ENCODE measurements around the gene ERMN. TPM values are rescaled to one million over a fixed set of nuclear protein-coding genes. Genes with fewer than 3 reads are reported as not detected.
"Not testable (repeated sequence)": the region's sequence is repeated elsewhere in the genome, so short reads cannot be mapped to it uniquely, and the experiment has no call there.

ERMN gene, protein sequence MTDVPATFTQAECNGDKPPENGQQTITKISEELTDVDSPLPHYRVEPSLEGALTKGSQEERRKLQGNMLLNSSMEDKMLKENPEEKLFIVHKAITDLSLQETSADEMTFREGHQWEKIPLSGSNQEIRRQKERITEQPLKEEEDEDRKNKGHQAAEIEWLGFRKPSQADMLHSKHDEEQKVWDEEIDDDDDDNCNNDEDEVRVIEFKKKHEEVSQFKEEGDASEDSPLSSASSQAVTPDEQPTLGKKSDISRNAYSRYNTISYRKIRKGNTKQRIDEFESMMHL
- total RNA-seq, result 10 to 100 TPM; 13.5 to 14.4 (median 14.0) TPM
- total RNA-seq (2013), result 9.4 TPM

DNA sequence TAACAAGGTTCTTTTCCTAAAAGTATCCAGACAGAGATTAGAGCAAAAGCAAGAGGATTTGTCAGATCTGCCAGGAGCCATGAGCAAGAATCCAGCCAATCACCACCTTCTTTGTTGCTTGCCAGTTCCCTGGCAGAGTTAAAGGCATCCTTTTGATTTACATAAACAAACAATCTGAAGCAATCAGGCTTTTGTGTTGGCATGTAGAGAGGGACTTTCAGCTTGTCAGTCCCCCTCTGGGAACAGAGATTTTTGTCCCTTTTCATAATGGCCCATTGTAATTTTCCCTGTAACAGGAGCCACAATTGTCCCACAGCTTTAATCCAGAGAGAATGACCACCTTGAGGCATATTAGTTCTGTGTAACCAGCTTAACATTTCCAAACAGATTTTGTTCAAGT, at the start of gene ERMN:
Gene ERMN, minus strand, starts transcription at position 39 of the 400 bp plus-strand sequence. CDS start 182 bp downstream, outside the sequence.
- ATAC-seq, result no peak
- peaks cover 7% of the 10 kb centered on the region for H3K4me1 ChIP-seq (ENCODE audit: control insufficient read depth, insufficient read depth, low read length)

DNA sequence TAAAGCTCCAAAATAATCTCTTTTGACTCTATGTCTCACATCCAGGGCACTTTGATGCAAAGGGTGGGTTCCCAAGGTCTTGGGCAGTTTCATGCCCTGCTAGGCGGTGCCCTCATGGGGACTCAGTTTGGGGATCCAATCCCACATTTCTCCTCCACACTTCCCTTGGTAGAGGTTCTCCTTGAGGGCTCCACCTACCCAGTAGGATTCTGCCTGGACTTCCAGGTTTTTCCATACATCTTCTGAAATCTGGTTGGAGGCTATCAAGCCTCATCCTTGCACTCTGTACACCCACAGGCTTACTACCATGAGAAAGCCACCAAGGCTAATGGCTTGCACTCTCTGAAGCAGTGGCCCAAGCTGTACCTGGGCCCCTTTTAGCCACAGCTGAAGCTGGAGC, 49.8 kb upstream of the ERMN start:
- TF ChIP-seq, protein P1, sequence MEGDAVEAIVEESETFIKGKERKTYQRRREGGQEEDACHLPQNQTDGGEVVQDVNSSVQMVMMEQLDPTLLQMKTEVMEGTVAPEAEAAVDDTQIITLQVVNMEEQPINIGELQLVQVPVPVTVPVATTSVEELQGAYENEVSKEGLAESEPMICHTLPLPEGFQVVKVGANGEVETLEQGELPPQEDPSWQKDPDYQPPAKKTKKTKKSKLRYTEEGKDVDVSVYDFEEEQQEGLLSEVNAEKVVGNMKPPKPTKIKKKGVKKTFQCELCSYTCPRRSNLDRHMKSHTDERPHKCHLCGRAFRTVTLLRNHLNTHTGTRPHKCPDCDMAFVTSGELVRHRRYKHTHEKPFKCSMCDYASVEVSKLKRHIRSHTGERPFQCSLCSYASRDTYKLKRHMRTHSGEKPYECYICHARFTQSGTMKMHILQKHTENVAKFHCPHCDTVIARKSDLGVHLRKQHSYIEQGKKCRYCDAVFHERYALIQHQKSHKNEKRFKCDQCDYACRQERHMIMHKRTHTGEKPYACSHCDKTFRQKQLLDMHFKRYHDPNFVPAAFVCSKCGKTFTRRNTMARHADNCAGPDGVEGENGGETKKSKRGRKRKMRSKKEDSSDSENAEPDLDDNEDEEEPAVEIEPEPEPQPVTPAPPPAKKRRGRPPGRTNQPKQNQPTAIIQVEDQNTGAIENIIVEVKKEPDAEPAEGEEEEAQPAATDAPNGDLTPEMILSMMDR (IDR thresholded peaks at IDR 0.05), result no peak
- Histone ChIP-seq H3K27me3 (ENCODE audit: control insufficient read depth, insufficient read depth, low read length) (no peaks in the 10 kb centered on the region), H3K27ac (ENCODE audit: low read length) (no peak overlapping the region), H3K36me3 (ENCODE audit: control insufficient read depth, insufficient read depth, low read length) (no peaks in the 10 kb centered on the region), H3K4me3 (ENCODE audit: low read length) (no peak overlapping the region), H3K9me3 (ENCODE audit: control insufficient read depth, insufficient read depth, low read length) (peaks cover 13% of the 10 kb centered on the region), H3K4me1 (ENCODE audit: control insufficient read depth, insufficient read depth, low read length) (no peaks in the 10 kb centered on the region)
- Mint-ChIP-seq H3K4me3 (no peak overlapping the region), H3K9me3 (peaks cover 6 to 8% of the 10 kb centered on the region in 2 donors), H3K27me3 (ENCODE audit: low read depth in 2 of 2) (peaks cover 0 to 3% of the 10 kb centered on the region in 2 donors), H3K27ac (no peak overlapping the region), H3K36me3 (peaks cover 25% of the 10 kb centered on the region), H3K4me1 (peaks cover 3 to 13% of the 10 kb centered on the region in 2 donors)
- 100% methylated on average over 1 of the region's 1 CpG for WGBS (ENCODE audit: insufficient coverage)
- intact Hi-C loops (cut with micrococcal nuclease), result no loop called here
- DNase-seq (no peak), ATAC-seq (no peak)

More for the DNA sequence above, at the start of gene ERMN:
- Mint-ChIP-seq H3K9me3 (no peaks in the 10 kb centered on the region), H3K4me1 (peaks cover 16 to 23% of the 10 kb centered on the region in 2 donors), H3K27ac (no peak within 1 kb of the TSS), H3K27me3 (ENCODE audit: low read depth in 2 of 2) (no peaks in the 10 kb centered on the region), H3K4me3 (no peak within 1 kb of the TSS), H3K36me3 (peaks cover 9% of the 10 kb centered on the region)
- H3K36me3 ChIP-seq (ENCODE audit: control insufficient read depth, insufficient read depth, low read length), result peaks cover 7% of the 10 kb centered on the region
- no peak within 1 kb of the TSS for H3K4me3 ChIP-seq (ENCODE audit: low read length)
- TF ChIP-seq, protein P1 (IDR thresholded peaks at IDR 0.05), result no peak
- no peak for DNase-seq
- no peak within 1 kb of the TSS for H3K27ac ChIP-seq (ENCODE audit: low read length)
- no peaks in the 10 kb centered on the region for H3K27me3 ChIP-seq (ENCODE audit: control insufficient read depth, insufficient read depth, low read length)
- intact Hi-C loops (cut with micrococcal nuclease), result loop anchor here (5.0 kb wide), 1 partner anchor 117 kb away; the partner anchor contains the start of gene CYTIP
- no peaks in the 10 kb centered on the region for H3K9me3 ChIP-seq (ENCODE audit: control insufficient read depth, insufficient read depth, low read length)

DNA sequence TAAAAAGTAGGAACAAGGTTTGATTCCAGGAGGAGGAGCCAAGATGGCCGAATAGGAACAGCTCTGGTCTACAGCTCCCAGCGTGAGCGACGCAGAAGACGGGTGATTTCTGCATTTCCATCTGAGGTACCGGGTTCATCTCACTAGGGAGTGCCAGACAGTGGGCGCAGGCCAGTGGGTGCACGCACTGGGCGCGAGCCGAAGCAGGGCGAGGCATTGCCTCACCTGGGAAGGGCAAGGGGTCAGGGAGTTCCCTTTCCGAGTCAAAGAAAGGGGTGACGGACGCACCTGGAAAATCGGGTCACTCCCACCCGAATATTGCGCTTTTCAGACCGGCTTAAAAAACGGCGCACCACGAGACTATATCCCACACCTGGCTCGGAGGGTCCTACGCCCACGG, 42.9 kb upstream of the ERMN start:
- DNase-seq; H3K36me3 ChIP-seq (ENCODE audit: control insufficient read depth, insufficient read depth, low read length); ATAC-seq; H3K9me3 Mint-ChIP-seq; H3K27ac ChIP-seq (ENCODE audit: low read length); H3K9me3 ChIP-seq (ENCODE audit: control insufficient read depth, insufficient read depth, low read length); H3K4me3 Mint-ChIP-seq; H3K4me1 ChIP-seq (ENCODE audit: control insufficient read depth, insufficient read depth, low read length); H3K4me3 ChIP-seq (ENCODE audit: low read length); H3K27ac Mint-ChIP-seq; H3K27me3 ChIP-seq (ENCODE audit: control insufficient read depth, insufficient read depth, low read length); H3K36me3 Mint-ChIP-seq; intact Hi-C loops (cut with micrococcal nuclease); H3K27me3 Mint-ChIP-seq (ENCODE audit: low read depth in 2 of 2): not testable (repeated sequence)
- 100% methylated on average over 11 of the region's 25 CpGs for WGBS (ENCODE audit: insufficient coverage)
- H3K4me1 Mint-ChIP-seq, result peaks cover 18 to 28% of the 10 kb centered on the region in 2 donors

DNA sequence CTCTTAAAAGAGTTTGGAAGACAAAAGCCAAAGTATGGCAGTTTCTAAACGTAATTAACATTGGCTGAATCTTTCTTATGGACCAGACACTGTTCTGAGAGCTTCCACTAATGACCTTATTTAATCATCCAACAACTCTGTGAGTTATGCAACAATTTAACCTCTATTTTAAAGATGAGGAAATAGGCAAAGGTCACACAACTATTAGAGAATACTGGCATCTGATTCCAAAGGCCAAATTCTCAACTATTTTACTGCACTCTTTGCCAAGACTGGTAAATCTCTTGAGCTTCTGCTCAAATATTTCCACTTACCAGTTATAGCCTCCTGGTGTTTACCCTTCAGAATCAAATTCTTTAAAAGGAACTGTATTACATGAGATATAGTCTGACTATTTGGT, 42.1 kb upstream of the ERMN start:
- H3K27me3 ChIP-seq (ENCODE audit: control insufficient read depth, insufficient read depth, low read length), result no peaks in the 10 kb centered on the region
- Mint-ChIP-seq H3K4me3 (no peak overlapping the region), H3K9me3 (peaks cover 0 to 2% of the 10 kb centered on the region in 2 donors), H3K27me3 (ENCODE audit: low read depth in 2 of 2) (no peaks in the 10 kb centered on the region), H3K27ac (no peak overlapping the region), H3K36me3 (peaks cover 6% of the 10 kb centered on the region), H3K4me1 (peaks cover 26 to 36% of the 10 kb centered on the region in 2 donors)
- H3K9me3 ChIP-seq (ENCODE audit: control insufficient read depth, insufficient read depth, low read length), result no peaks in the 10 kb centered on the region
- H3K27ac ChIP-seq (ENCODE audit: low read length), result no peak overlapping the region
- intact Hi-C loops (cut with micrococcal nuclease), result no loop called here
- no peak for DNase-seq
- WGBS (ENCODE audit: insufficient coverage), result 86% methylated on average over 1 of the region's 1 CpG
- TF ChIP-seq, protein P1 (IDR thresholded peaks at IDR 0.05), result no peak
- H3K4me3 ChIP-seq (ENCODE audit: low read length), result no peak overlapping the region
- no peak for ATAC-seq
- H3K36me3 ChIP-seq (ENCODE audit: control insufficient read depth, insufficient read depth, low read length), result no peaks in the 10 kb centered on the region
- peaks cover 4% of the 10 kb centered on the region for H3K4me1 ChIP-seq (ENCODE audit: control insufficient read depth, insufficient read depth, low read length)
